Mucosa of rectum (tissue), 2 donors: Measurements from ENCODE around the gene CDK5R2.

Experiments
- H3K27ac ChIP-seq, 2 donors: one replicate each; pipeline ENCODE4 v1.7.0; 2013; ENCODE audit warnings: inconsistent platforms in 2 of 2, low read depth in 2 of 2, low read length in 2 of 2
- H3K27me3 ChIP-seq, 2 donors: one replicate each; pipeline ENCODE4 v1.7.0; 2013; ENCODE audit warnings: low read length in 2 of 2; ENCODE audit not compliant: control insufficient read depth in 2 of 2, insufficient read depth in 2 of 2
- H3K36me3 ChIP-seq, 2 donors: one replicate each; pipeline ENCODE4 v1.7.0; 2013; ENCODE audit warnings: low read length in 2 of 2; ENCODE audit not compliant: control insufficient read depth in 2 of 2, insufficient read depth in 2 of 2
- H3K4me1 ChIP-seq, 2 donors: one replicate each; pipeline ENCODE4 v1.7.0; 2013; ENCODE audit warnings: low read length in 2 of 2, mild to moderate bottlenecking in 1 of 2; ENCODE audit not compliant: control insufficient read depth in 2 of 2, insufficient read depth in 2 of 2
- H3K4me3 ChIP-seq, 2 donors: one replicate each; pipeline ENCODE4 v1.7.0; 2013; ENCODE audit warnings: low read length in 2 of 2
- H3K9ac ChIP-seq, 2 donors: one replicate each; pipeline ENCODE4 v1.7.0; 2013; ENCODE audit warnings: low read length in 2 of 2, low read depth in 1 of 2, mild to moderate bottlenecking in 1 of 2
- H3K9me3 ChIP-seq, 2 donors: one replicate each; pipeline ENCODE4 v1.7.0; 2013; ENCODE audit warnings: low read length in 2 of 2; ENCODE audit not compliant: control insufficient read depth in 2 of 2
- donor health status: healthy.
- donor health status: Normal muscosa, but diverticular disease.

Gene CDK5R2

DNA sequence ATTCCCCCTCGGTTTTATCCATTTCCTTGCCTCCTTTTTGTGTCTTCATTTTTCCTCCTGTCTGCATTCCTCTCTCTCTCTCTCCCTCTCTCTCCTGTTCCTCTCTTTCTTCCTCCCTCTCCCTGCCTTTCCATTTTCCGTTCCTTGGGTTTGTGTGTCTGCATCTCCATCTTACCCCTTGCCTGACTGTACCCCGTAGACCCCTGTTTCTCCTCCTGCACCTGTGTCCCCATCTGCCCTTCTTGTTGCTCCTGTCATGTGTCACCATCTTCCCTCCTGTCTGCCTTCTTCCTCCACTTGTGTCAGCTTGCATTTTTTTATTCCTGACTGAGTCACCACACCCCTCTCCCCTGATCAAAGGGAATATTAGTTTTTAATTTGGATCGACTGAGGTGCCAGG, 1.8 kb downstream of the CDK5R2 start:
- Histone ChIP-seq H3K36me3 (no peaks in the 10 kb centered on the region), H3K9me3 (no peaks in the 10 kb centered on the region), H3K27ac (no peak overlapping the region), H3K27me3 (peaks cover 52 to 77% of the 10 kb centered on the region in 2 donors), H3K4me1 (peaks cover 2 to 4% of the 10 kb centered on the region in 2 donors), H3K9ac (no peak overlapping the region), H3K4me3 (no peak overlapping the region)

DNA sequence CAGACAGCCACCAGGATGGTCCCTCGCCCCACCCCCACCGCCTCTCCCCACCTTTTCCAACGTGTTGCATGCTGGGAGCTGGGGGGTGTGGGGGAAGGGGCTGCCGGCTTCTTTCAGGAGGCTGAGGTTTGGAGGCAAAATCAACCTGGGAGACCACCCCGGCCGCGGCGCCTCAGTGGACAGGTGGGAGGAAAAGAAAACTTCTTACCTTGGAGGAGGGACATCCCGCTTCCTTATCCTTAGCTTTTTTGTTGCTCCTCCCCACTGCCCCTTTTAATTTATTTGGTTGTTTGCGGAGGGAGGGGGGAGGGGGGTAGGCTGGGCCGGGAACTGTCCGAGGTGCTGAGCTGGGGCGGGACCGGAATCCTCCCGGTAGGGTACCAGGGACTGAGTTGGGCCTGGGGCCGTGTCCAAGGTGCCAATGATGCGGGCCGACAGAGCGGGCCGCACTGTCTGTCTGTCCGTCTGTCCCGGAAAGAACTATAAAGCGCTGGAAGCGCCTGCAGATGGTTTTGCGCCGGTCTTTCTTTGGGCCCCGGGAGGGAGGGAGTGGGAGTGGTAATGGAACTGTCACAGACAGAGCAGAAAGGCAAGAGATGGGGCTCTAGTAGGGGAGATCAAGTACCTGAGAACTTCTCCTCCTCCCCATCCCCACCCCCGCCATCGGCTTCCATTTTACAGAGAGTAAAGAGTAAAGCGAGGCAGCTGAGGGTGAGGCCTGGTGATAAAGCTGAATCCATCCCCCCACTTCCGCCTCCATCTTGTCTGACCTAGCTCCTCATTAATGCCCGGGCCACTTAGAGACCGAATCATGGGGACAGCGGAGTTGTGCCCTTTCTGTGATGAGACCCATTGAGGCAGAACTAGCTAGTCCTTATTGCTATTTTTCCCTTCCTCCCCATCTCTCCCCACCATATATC, 2.4 kb downstream of the CDK5R2 start:
- no peaks in the 10 kb centered on the region for H3K36me3 ChIP-seq
- peaks cover 2 to 4% of the 10 kb centered on the region in 2 donors for H3K4me1 ChIP-seq
- H3K4me3 ChIP-seq: no peak overlapping the region
- peaks cover 52 to 72% of the 10 kb centered on the region in 2 donors for H3K27me3 ChIP-seq
- H3K27ac ChIP-seq: no peak overlapping the region
- H3K9me3 ChIP-seq: no peaks in the 10 kb centered on the region
- no peak overlapping the region for H3K9ac ChIP-seq

- peaks cover 48 to 62% of the 10 kb centered on the region in 2 donors for H3K27me3 ChIP-seq
Measured at GRCh38 chr2:218962859-218963492, 3.5 kb downstream of the CDK5R2 start.

GRCh38 chr2:218963601-218964000, 4.1 kb downstream of the CDK5R2 start:
- H3K4me3 ChIP-seq: no peak overlapping the region
- no peak overlapping the region for H3K9ac ChIP-seq
- H3K27ac ChIP-seq: no peak overlapping the region
- no peaks in the 10 kb centered on the region for H3K9me3 ChIP-seq
- peaks cover 2 to 4% of the 10 kb centered on the region in 2 donors for H3K4me1 ChIP-seq
- peaks cover 47 to 55% of the 10 kb centered on the region in 2 donors for H3K27me3 ChIP-seq
- no peaks in the 10 kb centered on the region for H3K36me3 ChIP-seq

More at GRCh38 chr2:218962859-218963492, 3.5 kb downstream of the CDK5R2 start:
- Histone ChIP-seq H3K4me1 (peaks cover 2 to 4% of the 10 kb centered on the region in 2 donors), H3K9ac (no peak overlapping the region), H3K4me3 (no peak overlapping the region), H3K9me3 (no peaks in the 10 kb centered on the region), H3K27ac (no peak overlapping the region), H3K36me3 (no peaks in the 10 kb centered on the region)

GRCh38 chr2:218964041-218964771, 4.7 kb downstream of the CDK5R2 start:
- Histone ChIP-seq H3K9ac (no peak overlapping the region), H3K27me3 (peaks cover 41 to 50% of the 10 kb centered on the region in 2 donors), H3K4me3 (no peak overlapping the region)

GRCh38 chr2:218970894-218971293, 11.4 kb downstream of the CDK5R2 start:
- H3K4me1 ChIP-seq: peaks cover 0 to 3% of the 10 kb centered on the region in 2 donors
- H3K27me3 ChIP-seq: peaks cover 13 to 21% of the 10 kb centered on the region in 2 donors

More at GRCh38 chr2:218964041-218964771, 4.7 kb downstream of the CDK5R2 start:
- peaks cover 2 to 4% of the 10 kb centered on the region in 2 donors for H3K4me1 ChIP-seq
- H3K27ac ChIP-seq: no peak overlapping the region
- H3K36me3 ChIP-seq: no peaks in the 10 kb centered on the region
- no peaks in the 10 kb centered on the region for H3K9me3 ChIP-seq

DNA sequence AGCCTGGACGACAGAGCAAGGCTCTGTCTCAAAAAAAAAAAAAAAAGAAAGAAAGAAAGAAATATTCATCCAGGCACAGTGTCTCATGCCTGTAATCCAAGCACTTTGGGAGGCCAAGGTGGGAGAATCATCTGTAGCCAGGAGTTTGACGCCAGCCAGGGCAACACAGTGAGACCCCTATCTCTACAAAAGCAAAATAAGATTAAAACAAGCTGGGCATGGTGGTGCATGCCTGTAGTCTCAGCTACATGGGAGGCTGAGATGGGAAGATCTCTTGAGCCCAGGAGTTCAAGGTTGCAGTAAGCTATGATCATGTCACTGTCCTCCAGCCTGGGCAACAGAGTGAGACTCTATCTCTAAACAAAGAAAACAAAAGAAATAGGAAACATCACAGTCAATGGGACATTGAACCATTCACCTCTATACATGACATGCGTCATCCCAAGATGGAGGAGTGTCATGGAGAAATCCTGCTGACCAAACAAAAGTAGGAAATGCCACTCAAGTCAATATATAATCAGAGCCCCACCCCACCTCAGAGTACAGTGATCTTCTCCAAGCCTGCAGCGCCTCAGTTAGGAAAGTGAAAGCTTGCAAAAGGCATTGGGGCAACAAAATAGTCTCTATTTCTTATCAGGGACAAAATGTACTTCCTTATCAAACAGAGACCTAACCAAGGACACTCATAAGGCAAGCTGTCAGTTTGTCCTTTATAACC, 15.8 kb downstream of the CDK5R2 start:
- Histone ChIP-seq H3K9me3 (no peaks in the 10 kb centered on the region), H3K4me1 (peaks cover 6 to 12% of the 10 kb centered on the region in 2 donors), H3K36me3 (no peaks in the 10 kb centered on the region), H3K27ac (peak overlapping the region in 1 of 2 donors; percentile 72), H3K27me3 (peaks cover 13 to 18% of the 10 kb centered on the region in 2 donors), H3K9ac (no peak overlapping the region), H3K4me3 (no peak overlapping the region)

More at GRCh38 chr2:218970894-218971293, 11.4 kb downstream of the CDK5R2 start:
- H3K9me3 ChIP-seq: no peaks in the 10 kb centered on the region
- H3K9ac ChIP-seq: no peak overlapping the region
- H3K27ac ChIP-seq: no peak overlapping the region
- H3K4me3 ChIP-seq: no peak overlapping the region
- no peaks in the 10 kb centered on the region for H3K36me3 ChIP-seq

GRCh38 chr2:218979846-218980734, 20.6 kb downstream of the CDK5R2 start:
- Histone ChIP-seq H3K36me3 (no peaks in the 10 kb centered on the region), H3K9ac (no peak overlapping the region), H3K4me1 (peaks cover 25 to 33% of the 10 kb centered on the region in 2 donors), H3K4me3 (peak overlapping the region; percentile 41 to 46), H3K27me3 (peaks cover 40 to 44% of the 10 kb centered on the region in 2 donors), H3K9me3 (no peaks in the 10 kb centered on the region), H3K27ac (no peak overlapping the region)
